ENCODE measurements around the gene AK3.

The AK3 gene

GRCh38 chr9:4680750-4681149 lies 60.3 kb downstream of the AK3 start:
- no peaks in the 10 kb centered on the region for H3K9me3 Mint-ChIP-seq
- H3K4me1 Mint-ChIP-seq (ENCODE audit: low read depth in 2 of 2): peaks cover 10 to 20% of the 10 kb centered on the region in 2 donors
- peaks cover 11% of the 10 kb centered on the region for H3K36me3 Mint-ChIP-seq (ENCODE audit: insufficient read depth)
- no peak for ATAC-seq (replicated peaks)
- peaks cover 0 to 2% of the 10 kb centered on the region in 2 donors for H3K27me3 Mint-ChIP-seq
- no peak overlapping the region for H3K4me3 Mint-ChIP-seq
- no peak overlapping the region for H3K27ac Mint-ChIP-seq
- DNase-seq: no peak

- H3K4me3 Mint-ChIP-seq: no peak overlapping the region
- no peaks in the 10 kb centered on the region for H3K9me3 Mint-ChIP-seq
- DNase-seq (no peak), ATAC-seq (replicated peaks) (no peak)
- peaks cover 0 to 4% of the 10 kb centered on the region in 2 donors for H3K27me3 Mint-ChIP-seq
- H3K36me3 Mint-ChIP-seq (ENCODE audit: insufficient read depth): peaks cover 6% of the 10 kb centered on the region
- H3K4me1 Mint-ChIP-seq (ENCODE audit: low read depth in 2 of 2): peaks cover 10 to 16% of the 10 kb centered on the region in 2 donors
- no peak overlapping the region for H3K27ac Mint-ChIP-seq
Measured at GRCh38 chr9:4680173-4680525, 60.9 kb downstream of the AK3 start.

- H3K4me1 Mint-ChIP-seq (ENCODE audit: low read depth in 2 of 2): peaks cover 6 to 10% of the 10 kb centered on the region in 2 donors
- no peaks in the 10 kb centered on the region for H3K9me3 Mint-ChIP-seq
- no peak within 1 kb of the TSS for H3K27ac Mint-ChIP-seq
- H3K27me3 Mint-ChIP-seq: peaks cover 0 to 4% of the 10 kb centered on the region in 2 donors
- no peak within 1 kb of the TSS for H3K4me3 Mint-ChIP-seq
- peak; percentile 93 for ATAC-seq (replicated peaks)
- H3K36me3 Mint-ChIP-seq (ENCODE audit: insufficient read depth): peaks cover 2% of the 10 kb centered on the region
- peak; percentile 100 for DNase-seq
Measured at GRCh38 chr9:4679268-4680172, 61.5 kb downstream of the AK3 start, which contains the start of gene CDC37L1. Gene CDC37L1 (plus strand): TSS chr9:4679569. CDS start chr9:4679768, 199 bp downstream.

- peak; percentile 35 for ATAC-seq (replicated peaks)
- peak in 2 of 3 experiments; percentile 39 to 40 for DNase-seq
- peaks cover 0 to 4% of the 10 kb centered on the region in 2 donors for H3K27me3 Mint-ChIP-seq
- H3K4me3 Mint-ChIP-seq: no peak overlapping the region
- H3K9me3 Mint-ChIP-seq: no peaks in the 10 kb centered on the region
- no peak overlapping the region for H3K27ac Mint-ChIP-seq
- no peaks in the 10 kb centered on the region for H3K36me3 Mint-ChIP-seq (ENCODE audit: insufficient read depth)
- peaks cover 4 to 7% of the 10 kb centered on the region in 2 donors for H3K4me1 Mint-ChIP-seq (ENCODE audit: low read depth in 2 of 2)
Measured at GRCh38 chr9:4678679-4679267, 62.2 kb downstream of the AK3 start.

GRCh38 chr9:4677392-4677791 lies 63.6 kb downstream of the AK3 start:
- DNase-seq: no peak
- H3K4me3 Mint-ChIP-seq: no peak overlapping the region

GRCh38 chr9:4674783-4675182 lies 66.2 kb downstream of the AK3 start:
- no peak overlapping the region for H3K27ac Mint-ChIP-seq
- no peaks in the 10 kb centered on the region for H3K36me3 Mint-ChIP-seq (ENCODE audit: insufficient read depth)
- H3K4me3 Mint-ChIP-seq: no peak overlapping the region
- H3K9me3 Mint-ChIP-seq: no peaks in the 10 kb centered on the region
- no peaks in the 10 kb centered on the region for H3K4me1 Mint-ChIP-seq (ENCODE audit: low read depth in 2 of 2)
- no peak for DNase-seq
- peaks cover 0 to 4% of the 10 kb centered on the region in 2 donors for H3K27me3 Mint-ChIP-seq
- ATAC-seq (replicated peaks): no peak

More at GRCh38 chr9:4677392-4677791, 63.6 kb downstream of the AK3 start:
- no peaks in the 10 kb centered on the region for H3K4me1 Mint-ChIP-seq (ENCODE audit: low read depth in 2 of 2)
- no peaks in the 10 kb centered on the region for H3K9me3 Mint-ChIP-seq
- H3K27ac Mint-ChIP-seq: no peak overlapping the region
- no peak for ATAC-seq (replicated peaks)
- no peaks in the 10 kb centered on the region for H3K36me3 Mint-ChIP-seq (ENCODE audit: insufficient read depth)
- peaks cover 0 to 4% of the 10 kb centered on the region in 2 donors for H3K27me3 Mint-ChIP-seq

GRCh38 chr9:4671737-4672136 lies 69.3 kb downstream of the AK3 start:
- Mint-ChIP-seq H3K4me1 (ENCODE audit: low read depth in 2 of 2) (peaks cover 0 to 7% of the 10 kb centered on the region in 2 donors), H3K4me3 (no peak overlapping the region), H3K36me3 (ENCODE audit: insufficient read depth) (no peaks in the 10 kb centered on the region), H3K27ac (no peak overlapping the region), H3K27me3 (peaks cover 0 to 4% of the 10 kb centered on the region in 2 donors), H3K9me3 (no peaks in the 10 kb centered on the region)
- ATAC-seq (replicated peaks): no peak
- DNase-seq: no peak

GRCh38 chr9:4670591-4670990 lies 70.4 kb downstream of the AK3 start:
- Mint-ChIP-seq H3K4me1 (ENCODE audit: low read depth in 2 of 2) (peaks cover 7 to 19% of the 10 kb centered on the region in 2 donors), H3K36me3 (ENCODE audit: insufficient read depth) (no peaks in the 10 kb centered on the region), H3K27ac (no peak overlapping the region), H3K9me3 (no peaks in the 10 kb centered on the region), H3K4me3 (no peak overlapping the region), H3K27me3 (peaks cover 0 to 1% of the 10 kb centered on the region in 2 donors)
- DNase-seq: no peak
- no peak for ATAC-seq (replicated peaks)

- no peak overlapping the region for H3K4me3 Mint-ChIP-seq
- no peaks in the 10 kb centered on the region for H3K9me3 Mint-ChIP-seq
- H3K27ac Mint-ChIP-seq: no peak overlapping the region
- no peaks in the 10 kb centered on the region for H3K36me3 Mint-ChIP-seq (ENCODE audit: insufficient read depth)
- ATAC-seq (replicated peaks) (no peak), DNase-seq (no peak)
- peaks cover 10 to 26% of the 10 kb centered on the region in 2 donors for H3K4me1 Mint-ChIP-seq (ENCODE audit: low read depth in 2 of 2)
- no peaks in the 10 kb centered on the region for H3K27me3 Mint-ChIP-seq
Measured at GRCh38 chr9:4669890-4670289, 71.1 kb downstream of the AK3 start.

GRCh38 chr9:4668604-4669003 lies 72.4 kb downstream of the AK3 start:
- DNase-seq (no peak), ATAC-seq (replicated peaks) (no peak)
- Mint-ChIP-seq H3K36me3 (ENCODE audit: insufficient read depth) (no peaks in the 10 kb centered on the region), H3K27me3 (no peaks in the 10 kb centered on the region), H3K4me3 (no peak overlapping the region), H3K9me3 (no peaks in the 10 kb centered on the region), H3K4me1 (ENCODE audit: low read depth in 2 of 2) (peaks cover 21 to 38% of the 10 kb centered on the region in 2 donors), H3K27ac (no peak overlapping the region)

GRCh38 chr9:4667681-4668080 lies 73.3 kb downstream of the AK3 start:
- H3K27me3 Mint-ChIP-seq: no peaks in the 10 kb centered on the region
- peaks cover 30 to 47% of the 10 kb centered on the region in 2 donors for H3K4me1 Mint-ChIP-seq (ENCODE audit: low read depth in 2 of 2)
- no peaks in the 10 kb centered on the region for H3K9me3 Mint-ChIP-seq
- peaks cover 7% of the 10 kb centered on the region for H3K36me3 Mint-ChIP-seq (ENCODE audit: insufficient read depth)
- no peak overlapping the region for H3K27ac Mint-ChIP-seq
- ATAC-seq (replicated peaks) (no peak), DNase-seq (no peak)
- peak overlapping the region in 1 of 2 donors; percentile 25 for H3K4me3 Mint-ChIP-seq

GRCh38 chr9:4666042-4666699 lies 74.8 kb downstream of the AK3 start, which contains the start of gene SPATA6L:
Gene SPATA6L (minus strand): TSS chr9:4666480. CDS start chr9:4666250, 230 bp downstream.
- peak; percentile 34 for ATAC-seq (replicated peaks)
- H3K36me3 Mint-ChIP-seq (ENCODE audit: insufficient read depth): peaks cover 17% of the 10 kb centered on the region
- peak within 1 kb of the TSS; percentile 71 to 87 for H3K4me3 Mint-ChIP-seq
- H3K9me3 Mint-ChIP-seq: no peaks in the 10 kb centered on the region
- H3K27me3 Mint-ChIP-seq: no peaks in the 10 kb centered on the region
- H3K4me1 Mint-ChIP-seq (ENCODE audit: low read depth in 2 of 2): peaks cover 38 to 58% of the 10 kb centered on the region in 2 donors
- DNase-seq: peak; percentile 18 to 37 (median 21)
- H3K27ac Mint-ChIP-seq: peak within 1 kb of the TSS; percentile 69 to 90

- no peaks in the 10 kb centered on the region for H3K9me3 Mint-ChIP-seq
- peak overlapping the region; percentile 69 to 90 for H3K27ac Mint-ChIP-seq
- no peaks in the 10 kb centered on the region for H3K27me3 Mint-ChIP-seq
- H3K4me1 Mint-ChIP-seq (ENCODE audit: low read depth in 2 of 2): peaks cover 39 to 61% of the 10 kb centered on the region in 2 donors
- H3K36me3 Mint-ChIP-seq (ENCODE audit: insufficient read depth): peaks cover 17% of the 10 kb centered on the region
- ATAC-seq (replicated peaks) (no peak), DNase-seq (no peak)
- peak overlapping the region; percentile 71 to 87 for H3K4me3 Mint-ChIP-seq
Measured at GRCh38 chr9:4665357-4665756, 75.6 kb downstream of the AK3 start.

Measured in effector memory CD8-positive, alpha-beta T cell (primary cell).